SU-DHL-6 (cell line): Measurements from ENCODE around the gene GABPA.
"Not testable (repeated sequence)": the region's sequence is repeated elsewhere in the genome, so short reads cannot be mapped to it uniquely, and the experiment has no call there.

Experiments used
- H2AFZ ChIP-seq: fragments of 200-600 bp; sonication (generic); 2 replicates; pipeline ENCODE4 v1.6.1; 2014; ENCODE audit warnings: low read depth, mild to moderate bottlenecking, moderate library complexity, mixed read lengths, antibody characterized with exemption, low read length; ENCODE audit not compliant: severe bottlenecking
- H3F3A ChIP-seq: fragments of 200-600 bp; shearing (Covaris generic); 2 replicates; pipeline ENCODE4 v1.6.0; 2016; ENCODE audit warnings: antibody characterized with exemption, mild to moderate bottlenecking; ENCODE audit not compliant: insufficient read depth
- H3K27ac ChIP-seq: fragments of 200-600 bp; sonication (generic); 2 replicates; pipeline ENCODE4 v1.5.1; 2016; ENCODE audit warnings: low read depth, mild to moderate bottlenecking, low read length, moderate library complexity, mixed read lengths
- H3K27me3 ChIP-seq: fragments of 200-600 bp; sonication (generic), shearing (Covaris generic); 2 replicates; pipeline ENCODE4 v1.6.0; 2014; ENCODE audit warnings: mild to moderate bottlenecking, low read length
- H3K36me3 ChIP-seq: fragments of 200-600 bp; sonication (generic); 2 replicates; pipeline ENCODE4 v1.6.1; 2014; ENCODE audit warnings: mild to moderate bottlenecking, low read length, mixed read lengths
- H3K4me2 ChIP-seq: fragments of 300-600, 200-600 bp; shearing (Covaris generic), sonication (generic); 2 replicates; pipeline ENCODE4 v1.6.0; 2014; ENCODE audit warnings: low read length, low read depth, mild to moderate bottlenecking; ENCODE audit not compliant: poor library complexity, severe bottlenecking
- H3K4me3 ChIP-seq: fragments of 200-600 bp; sonication (generic); 2 replicates; pipeline ENCODE4 v1.5.1; 2014; ENCODE audit warnings: antibody characterized with exemption, low read length, mild to moderate bottlenecking, mixed read lengths; ENCODE audit not compliant: insufficient read depth, poor library complexity, severe bottlenecking
- H3K79me2 ChIP-seq: fragments of 200-600 bp; sonication (generic); 2 replicates; pipeline ENCODE4 v1.6.1; 2014; ENCODE audit warnings: mild to moderate bottlenecking, low read length, moderate library complexity; ENCODE audit not compliant: insufficient read depth
- H3K9ac ChIP-seq: fragments of 200-600 bp; sonication (generic); 2 replicates; pipeline ENCODE4 v1.7.0; 2014; ENCODE audit warnings: mild to moderate bottlenecking, low read length
- H3K9me2 ChIP-seq: fragments of 200-600 bp; sonication (generic); replicated peaks from 2 replicates; pipeline ENCODE4 v1.6.1; 2014; ENCODE audit warnings: low read length; ENCODE audit not compliant: insufficient read depth
- H3K9me3 ChIP-seq: fragments of 200-600 bp; sonication (generic); 2 replicates; pipeline ENCODE4 v1.6.1; 2014; ENCODE audit warnings: low read length, mixed read lengths; ENCODE audit not compliant: insufficient read depth
- H4K20me1 ChIP-seq: fragments of 200-600 bp; sonication (generic); 2 replicates; pipeline ENCODE4 v1.6.1; 2014; ENCODE audit warnings: low read depth, mild to moderate bottlenecking, antibody characterized with exemption, low read length, moderate library complexity, mixed read lengths
- CTCF ChIP-seq: fragments of 200-600 bp; sonication (generic); IDR thresholded peaks from one replicate; pipeline ENCODE4 v1.5.1; 2017; ENCODE audit warnings: antibody characterized with exemption, mild to moderate bottlenecking, low read length, moderate library complexity; ENCODE audit not compliant: insufficient read depth, poor library complexity, severe bottlenecking
- EZH2phosphoT487 ChIP-seq: fragments of 200-600 bp; sonication (generic), shearing (Covaris generic); conservative IDR thresholded peaks from 2 replicates; pipeline ENCODE4 v1.6.1; 2018; ENCODE audit warnings: mild to moderate bottlenecking, antibody characterized with exemption, low read length, moderate library complexity, mixed read lengths

Gene GABPA

DNA sequence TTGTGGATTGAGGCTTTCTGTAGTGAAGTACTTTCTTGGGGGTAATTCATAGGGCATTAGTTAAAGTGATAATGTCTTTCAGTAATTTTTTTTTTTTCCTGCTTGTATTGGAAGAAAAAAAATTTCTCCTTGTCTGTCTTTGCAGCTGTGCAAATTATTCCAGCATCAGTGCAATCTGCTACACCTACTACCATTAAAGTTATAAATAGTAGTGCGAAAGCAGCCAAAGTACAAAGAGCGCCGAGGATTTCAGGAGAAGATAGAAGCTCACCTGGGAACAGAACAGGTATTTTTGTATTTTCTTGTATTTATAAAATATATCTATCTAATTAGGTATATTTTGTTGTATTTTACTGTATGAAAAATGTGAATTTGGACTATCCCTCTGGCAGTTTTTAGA lies 29.3 kb downstream of the GABPA start:
- Histone ChIP-seq H3K79me2 (no peaks in the 10 kb centered on the region), H3K4me3 (no peak overlapping the region), H3K36me3 (peaks cover 77% of the 10 kb centered on the region), H3F3A (0 out of 2 replicates have a peak, but pooled peaks cover 6% of the 10 kb centered on the region), H3K9me2 (no peaks in the 10 kb centered on the region), H3K27me3 (no peaks in the 10 kb centered on the region), H2AFZ (no peak overlapping the region), H3K4me2 (no peak overlapping the region), H3K27ac (no peak overlapping the region), H4K20me1 (no peaks in the 10 kb centered on the region), H3K9ac (no peak overlapping the region), H3K9me3 (no peaks in the 10 kb centered on the region)
- TF ChIP-seq EZH2phosphoT487, result no peak
- TF ChIP-seq CTCF, result no peak

GRCh38 chr21:25767921-25768320 lies 33.1 kb downstream of the GABPA start:
- no peaks in the 10 kb centered on the region for H3K79me2 ChIP-seq
- no peak overlapping the region for H3K4me2 ChIP-seq
- peaks cover 5% of the 10 kb centered on the region; the same call in 1 of the 2 replicates for H3F3A ChIP-seq
- H3K4me3 ChIP-seq, result no peak overlapping the region
- no peak overlapping the region for H2AFZ ChIP-seq
- peaks cover 57% of the 10 kb centered on the region for H3K36me3 ChIP-seq
- TF ChIP-seq EZH2phosphoT487 (no peak), CTCF (no peak)
- no peaks in the 10 kb centered on the region for H3K9me3 ChIP-seq
- H3K27ac ChIP-seq, result no peak overlapping the region
- no peaks in the 10 kb centered on the region for H3K27me3 ChIP-seq
- no peaks in the 10 kb centered on the region for H4K20me1 ChIP-seq
- H3K9me2 ChIP-seq, result no peaks in the 10 kb centered on the region
- no peak overlapping the region for H3K9ac ChIP-seq

- Histone ChIP-seq H3K27ac (no peak overlapping the region), H3K79me2 (no peaks in the 10 kb centered on the region), H2AFZ (no peak overlapping the region), H3K36me3 (0 out of 2 replicates have a peak, but pooled peaks cover 15% of the 10 kb centered on the region), H3F3A (peaks cover 10% of the 10 kb centered on the region; the same call in 1 of the 2 replicates), H3K4me2 (no peak overlapping the region), H3K27me3 (no peaks in the 10 kb centered on the region), H3K9ac (no peak overlapping the region), H4K20me1 (no peaks in the 10 kb centered on the region), H3K9me2 (no peaks in the 10 kb centered on the region), H3K9me3 (no peaks in the 10 kb centered on the region), H3K4me3 (no peak overlapping the region)
- no peak for TF ChIP-seq EZH2phosphoT487
These were observed 37.9 kb downstream of the GABPA start for GRCh38 chr21:25772686-25773085.

DNA sequence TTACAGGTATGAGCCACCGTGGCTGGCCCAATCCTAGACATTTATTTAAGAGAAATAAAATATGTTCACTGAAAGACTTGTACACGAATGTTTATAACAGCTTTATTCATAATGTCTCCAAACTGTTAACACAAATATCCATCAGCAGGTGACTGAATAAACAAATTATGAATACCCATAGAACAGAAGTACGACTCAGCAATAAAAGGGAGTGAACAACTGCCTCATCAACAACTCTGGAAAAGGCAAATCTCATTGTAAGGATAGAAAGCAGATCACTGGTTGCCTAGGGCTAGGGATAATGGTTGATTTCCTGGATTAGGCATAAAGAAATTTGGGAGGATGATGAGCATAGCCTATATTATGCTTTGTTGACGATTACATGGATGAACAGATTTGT lies 41.7 kb downstream of the GABPA start:
- Histone ChIP-seq H2AFZ (no peak overlapping the region), H3K79me2 (no peaks in the 10 kb centered on the region), H3F3A (peaks cover 10% of the 10 kb centered on the region; the same call in 1 of the 2 replicates), H3K9me3 (no peaks in the 10 kb centered on the region), H3K4me2 (no peak overlapping the region), H3K27ac (no peak overlapping the region), H3K9me2 (no peaks in the 10 kb centered on the region), H3K4me3 (no peak overlapping the region), H3K9ac (no peak overlapping the region), H3K27me3 (no peaks in the 10 kb centered on the region), H4K20me1 (no peaks in the 10 kb centered on the region), H3K36me3 (0 out of 2 replicates have a peak, but pooled peaks cover 3% of the 10 kb centered on the region)
- TF ChIP-seq EZH2phosphoT487, result no peak
- TF ChIP-seq CTCF, result no peak

- H3K4me3 ChIP-seq, H2AFZ ChIP-seq, H3K27me3 ChIP-seq, H3K36me3 ChIP-seq, H3K79me2 ChIP-seq, H3K27ac ChIP-seq, H3K9ac ChIP-seq, H3F3A ChIP-seq, H3K4me2 ChIP-seq, H3K9me2 ChIP-seq, H3K9me3 ChIP-seq, H4K20me1 ChIP-seq: not testable (repeated sequence)
These were observed 43.5 kb downstream of the GABPA start for GRCh38 chr21:25778126-25778875.
